HepG2 (cell line): ENCODE data around the gene LSM3. TPM values are rescaled to one million over a fixed set of nuclear protein-coding genes. Genes with fewer than 3 reads are reported as not detected.
A peak's percentile ranks its signal among the peaks of the same experiment; 100 is the strongest.

ENCODE experiments used
- ARHGAP35 ChIP-seq: sonication (generic); formaldehyde crosslinking; IDR thresholded peaks from 2 replicates; pipeline ENCODE4 v1.9.0; 2022; ENCODE audit warnings: mild to moderate bottlenecking, inconsistent platforms, moderate library complexity, missing genetic modification reagents, borderline replicate concordance
- EEA1 ChIP-seq: sonication (generic); formaldehyde crosslinking; IDR thresholded peaks from 2 replicates; pipeline ENCODE4 v1.5.1; 2020; ENCODE audit warnings: mild to moderate bottlenecking, missing genetic modification reagents, borderline replicate concordance
- EZH2 ChIP-seq: conservative IDR thresholded peaks from 2 replicates; pipeline ENCODE4 v1.6.1; 2012; ENCODE audit warnings: mild to moderate bottlenecking, low read depth, low read length, moderate library complexity
- KLF15 ChIP-seq: sonication (generic); formaldehyde crosslinking; IDR thresholded peaks from 2 replicates; pipeline ENCODE4 v1.8.1; 2023; ENCODE audit warnings: borderline replicate concordance, mild to moderate bottlenecking, inconsistent platforms, missing genetic modification reagents, mixed read lengths
- KLF9 ChIP-seq: IDR thresholded peaks from 2 replicates; pipeline ENCODE4 v1.6.1; 2016; ENCODE audit warnings: low read depth
- NAIF1 ChIP-seq: sonication (generic); formaldehyde crosslinking; IDR thresholded peaks from 2 replicates; pipeline ENCODE4 v1.5.0; 2020; ENCODE audit warnings: mild to moderate bottlenecking, missing genetic modification reagents, borderline replicate concordance
- NRL ChIP-seq: sonication (generic); formaldehyde crosslinking; IDR thresholded peaks from 2 replicates; pipeline ENCODE4 v1.5.0; 2020; ENCODE audit warnings: missing genetic modification reagents, mild to moderate bottlenecking, moderate library complexity, borderline replicate concordance
- SP140L ChIP-seq: sonication (generic); formaldehyde crosslinking; IDR thresholded peaks from 2 replicates; pipeline ENCODE4 v1.4.0; 2020; ENCODE audit warnings: missing genetic modification reagents, borderline replicate concordance
- ZFP36L1 ChIP-seq: sonication (generic); formaldehyde crosslinking; IDR thresholded peaks from 2 replicates; pipeline ENCODE4 v1.8.0; 2022; ENCODE audit warnings: mild to moderate bottlenecking, missing genetic modification reagents, moderate library complexity
- ZFY ChIP-seq: sonication (generic); formaldehyde crosslinking; IDR thresholded peaks from 2 replicates; pipeline ENCODE4 v1.4.0; 2020; ENCODE audit warnings: missing genetic modification reagents
- ZNF207 ChIP-seq: fragments of 450-650 bp; IDR thresholded peaks from 2 replicates; pipeline ENCODE4 v1.6.1; 2016; ENCODE audit warnings: antibody characterized with exemption, borderline replicate concordance
- ZNF224 ChIP-seq: sonication (generic); formaldehyde crosslinking; IDR thresholded peaks from 2 replicates; pipeline ENCODE4 v1.5.0; 2020; ENCODE audit warnings: mild to moderate bottlenecking, missing genetic modification reagents
- ZNF512B ChIP-seq: sonication (generic); formaldehyde crosslinking; IDR thresholded peaks from 2 replicates; pipeline ENCODE4 v1.5.1; 2020; ENCODE audit warnings: missing genetic modification reagents, mild to moderate bottlenecking, borderline replicate concordance
- ZNF619 ChIP-seq: sonication (generic); formaldehyde crosslinking; IDR thresholded peaks from 2 replicates; pipeline ENCODE4 v1.4.0; 2020; ENCODE audit warnings: mild to moderate bottlenecking, missing genetic modification reagents
- ZNF777 ChIP-seq: sonication (generic); formaldehyde crosslinking; IDR thresholded peaks from 2 replicates; pipeline ENCODE4 v1.4.0; 2020; ENCODE audit warnings: missing genetic modification reagents
- polyA plus RNA-seq, 8 experiments: library from polyadenylated mRNA; depleted of rRNA in 3 of 8; stranded (reverse) in 7 of 8; unstranded in 1 of 8; fragments of >200 nt; fragmentation: Illumina TruSeq in 4 of 8; extraction: Trizol in 4 of 8; gene quantifications; 2 replicates each; pipeline versions ENCODE4 v1.2.1 to v1.2.3, GENCODE V29; 2011 to 2016; ENCODE audit warnings: low read depth in 4 of 8, missing spikeins in 1 of 8, mixed read lengths in 1 of 8; ENCODE audit not compliant: insufficient read depth in 1 of 8
- total RNA-seq, 5 experiments: library from RNA; depleted of rRNA; stranded (reverse); fragments of >200 nt; fragmentation: Illumina TruSeq; extraction: Trizol; gene quantifications; 2 replicates each; pipeline ENCODE4 v1.2.3, GENCODE V29; 2016; ENCODE audit warnings: low read depth in 1 of 5
- TF ChIP-seq, protein P1 (sequence below): sonication (generic); formaldehyde crosslinking; IDR thresholded peaks from 2 replicates; pipeline ENCODE4 v1.5.1; 2020; ENCODE audit warnings: mild to moderate bottlenecking, moderate library complexity, missing genetic modification reagents
- TF ChIP-seq, protein P2 (sequence below): sonication (generic); formaldehyde crosslinking; IDR thresholded peaks from 2 replicates; pipeline ENCODE4 v1.4.0; 2020; ENCODE audit warnings: missing genetic modification reagents, borderline replicate concordance
- TF ChIP-seq, protein P3 (sequence below): sonication (generic); formaldehyde crosslinking; IDR thresholded peaks from 2 replicates; pipeline ENCODE4 v1.4.0; 2020; ENCODE audit warnings: missing genetic modification reagents
- TF ChIP-seq, protein P4 (sequence below): sonication (generic); formaldehyde crosslinking; IDR thresholded peaks from 2 replicates; pipeline ENCODE4 v1.9.0; 2021; ENCODE audit warnings: missing genetic modification reagents, mild to moderate bottlenecking, borderline replicate concordance
- TF ChIP-seq, protein P5 (sequence below): sonication (generic); formaldehyde crosslinking; IDR thresholded peaks from 2 replicates; pipeline ENCODE4 v1.8.1; 2023; ENCODE audit warnings: mild to moderate bottlenecking, missing genetic modification reagents, borderline replicate concordance

LSM3 gene
- total and polyA plus RNA-seq, 2 of the 13 experiments (the other 11 are each of a cell fraction or from before 2014, with no cell fraction given), result 5.1 to 19.4 TPM

GRCh38 chr3:14177580-14178246 is 904 bp upstream of the LSM3 start (continued):
- no peak for TF ChIP-seq ZNF512B
- no peak for TF ChIP-seq ZNF207
- no peak for TF ChIP-seq EZH2
- no peak for TF ChIP-seq ZFY (CRISPR knock-in tag)
- TF ChIP-seq, protein P1, sequence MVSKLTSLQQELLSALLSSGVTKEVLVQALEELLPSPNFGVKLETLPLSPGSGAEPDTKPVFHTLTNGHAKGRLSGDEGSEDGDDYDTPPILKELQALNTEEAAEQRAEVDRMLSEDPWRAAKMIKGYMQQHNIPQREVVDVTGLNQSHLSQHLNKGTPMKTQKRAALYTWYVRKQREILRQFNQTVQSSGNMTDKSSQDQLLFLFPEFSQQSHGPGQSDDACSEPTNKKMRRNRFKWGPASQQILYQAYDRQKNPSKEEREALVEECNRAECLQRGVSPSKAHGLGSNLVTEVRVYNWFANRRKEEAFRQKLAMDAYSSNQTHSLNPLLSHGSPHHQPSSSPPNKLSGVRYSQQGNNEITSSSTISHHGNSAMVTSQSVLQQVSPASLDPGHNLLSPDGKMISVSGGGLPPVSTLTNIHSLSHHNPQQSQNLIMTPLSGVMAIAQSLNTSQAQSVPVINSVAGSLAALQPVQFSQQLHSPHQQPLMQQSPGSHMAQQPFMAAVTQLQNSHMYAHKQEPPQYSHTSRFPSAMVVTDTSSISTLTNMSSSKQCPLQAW (CRISPR knock-in tag), result no peak
- peak; percentile 51; the same call in 1 of the 2 replicates for TF ChIP-seq ZNF224 (CRISPR knock-in tag)
- no peak for TF ChIP-seq SP140L (CRISPR knock-in tag)
- TF ChIP-seq ZNF777 (CRISPR knock-in tag), result no peak
- no peak for TF ChIP-seq KLF15
- no peak for TF ChIP-seq KLF9 (CRISPR knock-in tag)
- 0 out of 2 replicates have a peak, but pooled peaks have one; percentile 20 for TF ChIP-seq ZNF619 (CRISPR knock-in tag)
- TF ChIP-seq, protein P2, sequence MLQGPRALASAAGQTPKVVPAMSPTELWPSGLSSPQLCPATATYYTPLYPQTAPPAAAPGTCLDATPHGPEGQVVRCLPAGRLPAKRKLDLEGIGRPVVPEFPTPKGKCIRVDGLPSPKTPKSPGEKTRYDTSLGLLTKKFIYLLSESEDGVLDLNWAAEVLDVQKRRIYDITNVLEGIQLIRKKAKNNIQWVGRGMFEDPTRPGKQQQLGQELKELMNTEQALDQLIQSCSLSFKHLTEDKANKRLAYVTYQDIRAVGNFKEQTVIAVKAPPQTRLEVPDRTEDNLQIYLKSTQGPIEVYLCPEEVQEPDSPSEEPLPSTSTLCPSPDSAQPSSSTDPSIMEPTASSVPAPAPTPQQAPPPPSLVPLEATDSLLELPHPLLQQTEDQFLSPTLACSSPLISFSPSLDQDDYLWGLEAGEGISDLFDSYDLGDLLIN, result no peak
- no peak for TF ChIP-seq ZFP36L1 (CRISPR knock-in tag)
- TF ChIP-seq NAIF1 (CRISPR knock-in tag), result no peak
- TF ChIP-seq EEA1 (CRISPR knock-in tag), result no peak
- TF ChIP-seq, protein P3, sequence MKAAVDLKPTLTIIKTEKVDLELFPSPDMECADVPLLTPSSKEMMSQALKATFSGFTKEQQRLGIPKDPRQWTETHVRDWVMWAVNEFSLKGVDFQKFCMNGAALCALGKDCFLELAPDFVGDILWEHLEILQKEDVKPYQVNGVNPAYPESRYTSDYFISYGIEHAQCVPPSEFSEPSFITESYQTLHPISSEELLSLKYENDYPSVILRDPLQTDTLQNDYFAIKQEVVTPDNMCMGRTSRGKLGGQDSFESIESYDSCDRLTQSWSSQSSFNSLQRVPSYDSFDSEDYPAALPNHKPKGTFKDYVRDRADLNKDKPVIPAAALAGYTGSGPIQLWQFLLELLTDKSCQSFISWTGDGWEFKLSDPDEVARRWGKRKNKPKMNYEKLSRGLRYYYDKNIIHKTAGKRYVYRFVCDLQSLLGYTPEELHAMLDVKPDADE, result no peak
- TF ChIP-seq NRL (CRISPR knock-in tag), result no peak
- TF ChIP-seq, protein P4, sequence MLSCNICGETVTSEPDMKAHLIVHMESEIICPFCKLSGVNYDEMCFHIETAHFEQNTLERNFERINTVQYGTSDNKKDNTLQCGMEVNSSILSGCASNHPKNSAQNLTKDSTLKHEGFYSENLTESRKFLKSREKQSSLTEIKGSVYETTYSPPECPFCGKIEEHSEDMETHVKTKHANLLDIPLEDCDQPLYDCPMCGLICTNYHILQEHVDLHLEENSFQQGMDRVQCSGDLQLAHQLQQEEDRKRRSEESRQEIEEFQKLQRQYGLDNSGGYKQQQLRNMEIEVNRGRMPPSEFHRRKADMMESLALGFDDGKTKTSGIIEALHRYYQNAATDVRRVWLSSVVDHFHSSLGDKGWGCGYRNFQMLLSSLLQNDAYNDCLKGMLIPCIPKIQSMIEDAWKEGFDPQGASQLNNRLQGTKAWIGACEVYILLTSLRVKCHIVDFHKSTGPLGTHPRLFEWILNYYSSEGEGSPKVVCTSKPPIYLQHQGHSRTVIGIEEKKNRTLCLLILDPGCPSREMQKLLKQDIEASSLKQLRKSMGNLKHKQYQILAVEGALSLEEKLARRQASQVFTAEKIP, result no peak
- no peak for TF ChIP-seq ARHGAP35 (CRISPR knock-in tag)
- TF ChIP-seq, protein P5, sequence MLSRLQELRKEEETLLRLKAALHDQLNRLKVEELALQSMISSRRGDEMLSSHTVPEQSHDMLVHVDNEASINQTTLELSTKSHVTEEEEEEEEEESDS (CRISPR knock-in tag), result 0 out of 2 replicates have a peak, but pooled peaks have one; percentile 31
